HepG2 (cell line): ENCODE data around the gene CCDC148. TPM values are rescaled to one million over a fixed set of nuclear protein-coding genes. Genes with fewer than 3 reads are reported as not detected.

Source experiments
- BRCA1 ChIP-seq: sonication (generic); formaldehyde crosslinking; IDR thresholded peaks from 2 replicates; pipeline ENCODE4 v1.4.0; 2020; ENCODE audit warnings: missing genetic modification reagents
- CBX1 ChIP-seq: IDR thresholded peaks from one replicate; pipeline ENCODE4 v1.6.1; 2016; ENCODE audit warnings: antibody characterized with exemption, low read depth
- ELF1 ChIP-seq: sonication (generic); formaldehyde crosslinking; IDR thresholded peaks from 2 replicates; pipeline ENCODE4 v1.4.0; 2020; ENCODE audit warnings: missing genetic modification reagents
- FUBP1 ChIP-seq: sonication (generic); formaldehyde crosslinking; IDR thresholded peaks from 2 replicates; pipeline ENCODE4 v1.5.1; 2020; ENCODE audit warnings: missing genetic modification reagents, mild to moderate bottlenecking, borderline replicate concordance
- GTF2F1 ChIP-seq: fragments of 150-350 bp; IDR thresholded peaks from 2 replicates; pipeline ENCODE4 v1.6.1; 2014; ENCODE audit warnings: low read length
- HDAC6 ChIP-seq: fragments of 200-600 bp; sonication (generic); IDR thresholded peaks from 2 replicates; pipeline ENCODE4 v1.7.0; 2017; ENCODE audit warnings: mild to moderate bottlenecking, antibody characterized with exemption, low read length, low read depth
- HMG20B ChIP-seq: conservative IDR thresholded peaks from 2 replicates; pipeline ENCODE4 v1.6.1; 2016; ENCODE audit warnings: missing genetic modification reagents, missing compliant biosample characterization
- HNRNPH1 ChIP-seq: fragments of 200-400 bp; formaldehyde crosslinking; optimal IDR thresholded peaks from 2 replicates; pipeline ENCODE3; 2017; ENCODE audit warnings: mild to moderate bottlenecking, low read depth, low read length
- IKZF1 ChIP-seq: fragments of 450-650 bp; IDR thresholded peaks from 2 replicates; pipeline ENCODE4 v1.7.1; 2016
- MED8 ChIP-seq: sonication (generic); formaldehyde crosslinking; IDR thresholded peaks from 2 replicates; pipeline ENCODE4 v1.8.1; 2023; ENCODE audit warnings: mild to moderate bottlenecking, missing genetic modification reagents; ENCODE audit not compliant: insufficient replicate concordance
- MZF1 ChIP-seq: sonication (generic); formaldehyde crosslinking; IDR thresholded peaks from 2 replicates; pipeline ENCODE4 v1.8.1; 2023; ENCODE audit warnings: mild to moderate bottlenecking, missing genetic modification reagents, borderline replicate concordance
- PITX1 ChIP-seq: sonication (generic); formaldehyde crosslinking; IDR thresholded peaks from 2 replicates; pipeline ENCODE4 v1.5.1; 2020; ENCODE audit warnings: mild to moderate bottlenecking, missing genetic modification reagents
- RELA ChIP-seq: sonication (generic); formaldehyde crosslinking; IDR thresholded peaks from 2 replicates; pipeline ENCODE4 v1.4.0; 2020; ENCODE audit warnings: missing genetic modification reagents
- SMAD3 ChIP-seq: sonication (generic); formaldehyde crosslinking; IDR thresholded peaks from 2 replicates; pipeline ENCODE4 v1.4.0; 2020; ENCODE audit warnings: missing genetic modification reagents
- SNRNP70 ChIP-seq: fragments of 200-400 bp; formaldehyde crosslinking; IDR thresholded peaks from 2 replicates; pipeline ENCODE4 v1.6.1; 2017; ENCODE audit warnings: mild to moderate bottlenecking, low read depth, low read length, moderate library complexity
- TEAD3 ChIP-seq: optimal IDR thresholded peaks from 2 replicates; pipeline ENCODE3; 2016; ENCODE audit warnings: borderline replicate concordance
- TGIF2 ChIP-seq: IDR thresholded peaks from 2 replicates; pipeline ENCODE4 v1.6.1; 2016; ENCODE audit warnings: control low read depth, missing compliant biosample characterization
- TSC22D2 ChIP-seq: sonication (generic); formaldehyde crosslinking; IDR thresholded peaks from 2 replicates; pipeline ENCODE4 v1.5.1; 2020; ENCODE audit warnings: missing genetic modification reagents, mild to moderate bottlenecking, borderline replicate concordance
- ZNF17 ChIP-seq: sonication (generic); formaldehyde crosslinking; IDR thresholded peaks from 2 replicates; pipeline ENCODE4 v1.5.0; 2020; ENCODE audit warnings: mild to moderate bottlenecking, missing genetic modification reagents
- ZNF496 ChIP-seq: sonication (generic); formaldehyde crosslinking; IDR thresholded peaks from 2 replicates; pipeline ENCODE4 v1.8.1; 2023; ENCODE audit warnings: mild to moderate bottlenecking, moderate library complexity, missing genetic modification reagents; ENCODE audit not compliant: insufficient replicate concordance
- ZNF530 ChIP-seq: sonication (generic); formaldehyde crosslinking; IDR thresholded peaks from 2 replicates; pipeline ENCODE4 v1.5.0; 2020; ENCODE audit warnings: low read depth, mild to moderate bottlenecking, missing genetic modification reagents
- ZNF549 ChIP-seq: sonication (generic); formaldehyde crosslinking; IDR thresholded peaks from 2 replicates; pipeline ENCODE4 v1.5.0; 2020; ENCODE audit warnings: missing genetic modification reagents
- ZNF605 ChIP-seq: sonication (generic); formaldehyde crosslinking; IDR thresholded peaks from 2 replicates; pipeline ENCODE4 v1.8.0; 2022; ENCODE audit warnings: mild to moderate bottlenecking, missing genetic modification reagents
- ZNF790 ChIP-seq: sonication (generic); formaldehyde crosslinking; IDR thresholded peaks from 2 replicates; pipeline ENCODE4 v1.8.0; 2022; ENCODE audit warnings: missing genetic modification reagents, mild to moderate bottlenecking, borderline replicate concordance
- ZSCAN25 ChIP-seq: sonication (generic); formaldehyde crosslinking; IDR thresholded peaks from 2 replicates; pipeline ENCODE4 v1.8.0; 2022; ENCODE audit warnings: mild to moderate bottlenecking, missing genetic modification reagents
- polyA plus RNA-seq, 8 experiments: library from polyadenylated mRNA; depleted of rRNA in 3 of 8; stranded (reverse) in 7 of 8; unstranded in 1 of 8; fragments of >200 nt; fragmentation: Illumina TruSeq in 4 of 8; extraction: Trizol in 4 of 8; gene quantifications; 2 replicates each; pipeline versions ENCODE4 v1.2.1 to v1.2.3, GENCODE V29; 2011 to 2016; ENCODE audit warnings: low read depth in 4 of 8, missing spikeins in 1 of 8, mixed read lengths in 1 of 8; ENCODE audit not compliant: insufficient read depth in 1 of 8
- total RNA-seq, 5 experiments: library from RNA; depleted of rRNA; stranded (reverse); fragments of >200 nt; fragmentation: Illumina TruSeq; extraction: Trizol; gene quantifications; 2 replicates each; pipeline ENCODE4 v1.2.3, GENCODE V29; 2016; ENCODE audit warnings: low read depth in 1 of 5
- TF ChIP-seq, protein P1 (sequence below): sonication (generic); formaldehyde crosslinking; conservative IDR thresholded peaks from 2 replicates; pipeline ENCODE4 v1.4.0; 2020; ENCODE audit warnings: missing genetic modification reagents
- TF ChIP-seq, protein P2 (sequence below): sonication (generic); formaldehyde crosslinking; IDR thresholded peaks from 2 replicates; pipeline ENCODE4 v1.8.1; 2023; ENCODE audit warnings: missing genetic modification reagents, mild to moderate bottlenecking, borderline replicate concordance
- TF ChIP-seq, protein P3 (sequence below): sonication (generic); formaldehyde crosslinking; IDR thresholded peaks from 2 replicates; pipeline ENCODE4 v1.9.0; 2021; ENCODE audit warnings: missing genetic modification reagents, mild to moderate bottlenecking, borderline replicate concordance

Gene CCDC148
- total and polyA plus RNA-seq, 2 of the 13 experiments (the other 11 are each of a cell fraction or from before 2014, with no cell fraction given) = 0.30 to 0.49 TPM

- TF ChIP-seq, protein P1, sequence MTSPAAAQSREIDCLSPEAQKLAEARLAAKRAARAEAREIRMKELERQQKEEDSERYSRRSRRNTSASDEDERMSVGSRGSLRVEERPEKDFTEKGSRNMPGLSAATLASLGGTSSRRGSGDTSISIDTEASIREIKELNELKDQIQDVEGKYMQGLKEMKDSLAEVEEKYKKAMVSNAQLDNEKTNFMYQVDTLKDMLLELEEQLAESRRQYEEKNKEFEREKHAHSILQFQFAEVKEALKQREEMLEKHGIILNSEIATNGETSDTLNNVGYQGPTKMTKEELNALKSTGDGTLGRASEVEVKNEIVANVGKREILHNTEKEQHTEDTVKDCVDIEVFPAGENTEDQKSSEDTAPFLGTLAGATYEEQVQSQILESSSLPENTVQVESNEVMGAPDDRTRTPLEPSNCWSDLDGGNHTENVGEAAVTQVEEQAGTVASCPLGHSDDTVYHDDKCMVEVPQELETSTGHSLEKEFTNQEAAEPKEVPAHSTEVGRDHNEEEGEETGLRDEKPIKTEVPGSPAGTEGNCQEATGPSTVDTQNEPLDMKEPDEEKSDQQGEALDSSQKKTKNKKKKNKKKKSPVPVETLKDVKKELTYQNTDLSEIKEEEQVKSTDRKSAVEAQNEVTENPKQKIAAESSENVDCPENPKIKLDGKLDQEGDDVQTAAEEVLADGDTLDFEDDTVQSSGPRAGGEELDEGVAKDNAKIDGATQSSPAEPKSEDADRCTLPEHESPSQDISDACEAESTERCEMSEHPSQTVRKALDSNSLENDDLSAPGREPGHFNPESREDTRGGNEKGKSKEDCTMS = no peak
- no peak for TF ChIP-seq GTF2F1
- no peak for TF ChIP-seq ZNF17 (CRISPR knock-in tag)
- TF ChIP-seq BRCA1 (CRISPR knock-in tag) = no peak
- no peak for TF ChIP-seq ZSCAN25 (CRISPR knock-in tag)
- TF ChIP-seq HNRNPH1 = no peak
- no peak for TF ChIP-seq ZNF496 (CRISPR knock-in tag)
- 0 out of 2 replicates have a peak, but pooled peaks have one; percentile 19 for TF ChIP-seq ELF1 (CRISPR knock-in tag)
- TF ChIP-seq IKZF1 = no peak
- no peak for TF ChIP-seq HMG20B (CRISPR knock-in tag)
- TF ChIP-seq, protein P2, sequence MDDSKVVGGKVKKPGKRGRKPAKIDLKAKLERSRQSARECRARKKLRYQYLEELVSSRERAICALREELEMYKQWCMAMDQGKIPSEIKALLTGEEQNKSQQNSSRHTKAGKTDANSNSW (CRISPR knock-in tag) = no peak
- no peak for TF ChIP-seq MED8 (CRISPR knock-in tag)
- TF ChIP-seq SNRNP70 = no peak
- TF ChIP-seq ZNF549 (CRISPR knock-in tag) = no peak
- TF ChIP-seq FUBP1 = no peak
- TF ChIP-seq ZNF790 = no peak
- TF ChIP-seq MZF1 (CRISPR knock-in tag) = no peak
- TF ChIP-seq TSC22D2 = no peak
- TF ChIP-seq PITX1 (CRISPR knock-in tag) = no peak
- TF ChIP-seq HDAC6 = no peak
- TF ChIP-seq ZNF605 (CRISPR knock-in tag) = no peak
- TF ChIP-seq RELA (CRISPR knock-in tag) = no peak
- TF ChIP-seq, protein P3, sequence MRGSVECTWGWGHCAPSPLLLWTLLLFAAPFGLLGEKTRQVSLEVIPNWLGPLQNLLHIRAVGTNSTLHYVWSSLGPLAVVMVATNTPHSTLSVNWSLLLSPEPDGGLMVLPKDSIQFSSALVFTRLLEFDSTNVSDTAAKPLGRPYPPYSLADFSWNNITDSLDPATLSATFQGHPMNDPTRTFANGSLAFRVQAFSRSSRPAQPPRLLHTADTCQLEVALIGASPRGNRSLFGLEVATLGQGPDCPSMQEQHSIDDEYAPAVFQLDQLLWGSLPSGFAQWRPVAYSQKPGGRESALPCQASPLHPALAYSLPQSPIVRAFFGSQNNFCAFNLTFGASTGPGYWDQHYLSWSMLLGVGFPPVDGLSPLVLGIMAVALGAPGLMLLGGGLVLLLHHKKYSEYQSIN (CRISPR knock-in tag) = no peak
- TF ChIP-seq TEAD3 = no peak
- peak; percentile 54; the same call in 1 of the 2 replicates for TF ChIP-seq TGIF2
- TF ChIP-seq ZNF530 (CRISPR knock-in tag) = no peak
- no peak for TF ChIP-seq CBX1
- 0 out of 2 replicates have a peak, but pooled peaks have one; percentile 24 for TF ChIP-seq SMAD3 (CRISPR knock-in tag)
Observed at GRCh38 chr2:158214431-158214830, 242.1 kb downstream of the CCDC148 start (continued).
